ENCODE data around the gene MARCHF2.

MARCHF2 gene

GRCh38 chr19:8455018-8455417, 41.9 kb downstream of the MARCHF2 start:
- DNase-seq, result no peak

GRCh38 chr19:8456064-8456463, 43.0 kb downstream of the MARCHF2 start:
- DNase-seq, result no peak

- no peak for DNase-seq
Measured at GRCh38 chr19:8457209-8457608, 44.1 kb downstream of the MARCHF2 start.

GRCh38 chr19:8457827-8458226, 44.7 kb downstream of the MARCHF2 start:
- no peak for DNase-seq

- no peak for DNase-seq
Measured at GRCh38 chr19:8458380-8458779, 45.3 kb downstream of the MARCHF2 start.

- no peak for DNase-seq
Measured at GRCh38 chr19:8459095-8459494, 46.0 kb downstream of the MARCHF2 start.

- no peak for DNase-seq
Measured at GRCh38 chr19:8459520-8460270, 46.6 kb downstream of the MARCHF2 start.

- DNase-seq, result no peak
Measured at GRCh38 chr19:8460516-8461298, 47.6 kb downstream of the MARCHF2 start.

GRCh38 chr19:8461376-8461775, 48.3 kb downstream of the MARCHF2 start:
- no peak for DNase-seq

GRCh38 chr19:8461891-8462290, 48.8 kb downstream of the MARCHF2 start:
- no peak for DNase-seq

GRCh38 chr19:8462571-8462970, 49.5 kb downstream of the MARCHF2 start:
- no peak for DNase-seq

- DNase-seq, result no peak
Measured at GRCh38 chr19:8463365-8463764, 50.3 kb downstream of the MARCHF2 start.

- no peak for DNase-seq
Measured at GRCh38 chr19:8466018-8466417, 52.9 kb downstream of the MARCHF2 start.

GRCh38 chr19:8468124-8468523, 55.0 kb downstream of the MARCHF2 start:
- no peak for DNase-seq

GRCh38 chr19:8468761-8469373, 55.8 kb downstream of the MARCHF2 start:
- no peak for DNase-seq

GRCh38 chr19:8469613-8470368, 56.7 kb downstream of the MARCHF2 start:
- DNase-seq, result no peak

- DNase-seq, result no peak
Measured at GRCh38 chr19:8473648-8474476, 60.8 kb downstream of the MARCHF2 start.

GRCh38 chr19:8475005-8475404, 61.9 kb downstream of the MARCHF2 start:
- no peak for DNase-seq

- no peak for DNase-seq
Measured at GRCh38 chr19:8476524-8476923, 63.4 kb downstream of the MARCHF2 start.

- no peak for DNase-seq
Measured at GRCh38 chr19:8477889-8478288, 64.8 kb downstream of the MARCHF2 start.

GRCh38 chr19:8478598-8478997, 65.5 kb downstream of the MARCHF2 start:
- no peak for DNase-seq

- peak; percentile 23 for DNase-seq
Measured at GRCh38 chr19:8481201-8481600, 68.1 kb downstream of the MARCHF2 start.

Measured in activated T-cell treated with anti-CD3 and anti-CD28 coated beads, Interleukin-2, amount 50 U/mL, for 1 hour (primary cell).